ENCODE measurements around the gene FOSL1.

DNA sequence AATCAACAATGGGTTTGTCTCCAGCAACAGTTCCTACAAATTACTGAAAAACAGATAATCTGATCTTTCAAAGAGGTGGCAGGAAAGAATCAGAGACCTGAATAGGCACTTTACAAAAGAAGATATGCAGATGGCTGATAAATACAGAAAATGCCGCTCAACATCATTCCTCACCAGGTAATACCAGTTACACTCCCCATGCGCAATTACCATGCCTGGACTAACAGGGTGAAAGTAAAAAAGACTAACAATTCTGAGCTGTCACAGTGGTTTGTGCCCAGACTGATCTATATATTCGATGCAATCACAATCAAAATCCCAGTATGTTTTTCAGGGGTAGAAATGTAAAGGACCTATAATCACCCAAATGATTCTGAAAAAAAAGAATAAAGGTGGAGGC, 56.4 kb downstream of the FOSL1 start:
- TF ChIP-seq, protein P1, sequence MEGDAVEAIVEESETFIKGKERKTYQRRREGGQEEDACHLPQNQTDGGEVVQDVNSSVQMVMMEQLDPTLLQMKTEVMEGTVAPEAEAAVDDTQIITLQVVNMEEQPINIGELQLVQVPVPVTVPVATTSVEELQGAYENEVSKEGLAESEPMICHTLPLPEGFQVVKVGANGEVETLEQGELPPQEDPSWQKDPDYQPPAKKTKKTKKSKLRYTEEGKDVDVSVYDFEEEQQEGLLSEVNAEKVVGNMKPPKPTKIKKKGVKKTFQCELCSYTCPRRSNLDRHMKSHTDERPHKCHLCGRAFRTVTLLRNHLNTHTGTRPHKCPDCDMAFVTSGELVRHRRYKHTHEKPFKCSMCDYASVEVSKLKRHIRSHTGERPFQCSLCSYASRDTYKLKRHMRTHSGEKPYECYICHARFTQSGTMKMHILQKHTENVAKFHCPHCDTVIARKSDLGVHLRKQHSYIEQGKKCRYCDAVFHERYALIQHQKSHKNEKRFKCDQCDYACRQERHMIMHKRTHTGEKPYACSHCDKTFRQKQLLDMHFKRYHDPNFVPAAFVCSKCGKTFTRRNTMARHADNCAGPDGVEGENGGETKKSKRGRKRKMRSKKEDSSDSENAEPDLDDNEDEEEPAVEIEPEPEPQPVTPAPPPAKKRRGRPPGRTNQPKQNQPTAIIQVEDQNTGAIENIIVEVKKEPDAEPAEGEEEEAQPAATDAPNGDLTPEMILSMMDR (IDR thresholded peaks at IDR 0.05; ENCODE audit: extremely low read depth in 1 of 2, insufficient read depth in 1 of 2, low read depth in 1 of 2, low read length in 2 of 2): no peak
- no peak for TF ChIP-seq POLR2A (IDR thresholded peaks at IDR 0.05; ENCODE audit: low read depth, low read length)
- TF ChIP-seq POLR2AphosphoS5 (IDR thresholded peaks at IDR 0.05; ENCODE audit: insufficient read depth, low read depth, low read length): no peak
- no peak for TF ChIP-seq EZH2 (IDR thresholded peaks at IDR 0.05; ENCODE audit: borderline replicate concordance, low read depth, low read length, severe bottlenecking)
- no peak for TF ChIP-seq MAX (IDR thresholded peaks at IDR 0.05; ENCODE audit: insufficient read depth, insufficient read length)
- TF ChIP-seq MYC (IDR thresholded peaks at IDR 0.05; ENCODE audit: low read depth, low read length): no peak
- no peak for TF ChIP-seq JUN (IDR thresholded peaks at IDR 0.05; ENCODE audit: borderline replicate concordance, insufficient read depth, insufficient read length, low read depth)
- TF ChIP-seq GATA2 (IDR thresholded peaks at IDR 0.05; ENCODE audit: insufficient read depth, insufficient read length, low read depth, low read length): no peak
- no peak for TF ChIP-seq FOS (IDR thresholded peaks at IDR 0.05; ENCODE audit: borderline replicate concordance, insufficient read depth, low read length)

Data from endothelial cell of umbilical vein (primary cell).